Aorta (tissue), 5 donors: ENCODE data around the gene HOXD13. TPM values are rescaled to one million over a fixed set of nuclear protein-coding genes. Genes with fewer than 3 reads are reported as not detected.
A peak's percentile ranks its signal among the peaks of the same experiment; 100 is the strongest.

Experiments used
- ATAC-seq: fragments of 200-7000 bp; cut with Tn5 transposase; one replicate; pipeline ENCODE4 v1.9.1; 2022; ENCODE audit warnings: moderate library complexity; ENCODE audit not compliant: low FRiP score
- DNase-seq, 2 donors: peaks; one replicate each; pipeline ENCODE4 v3.0.0-alpha.2; 2020
- H3K27ac ChIP-seq, 2 donors: one replicate each; pipeline ENCODE4 v1.5.1; 2013; ENCODE audit warnings: low read length in 2 of 2, mild to moderate bottlenecking in 2 of 2, moderate library complexity in 2 of 2, control low read depth in 1 of 2, inconsistent platforms in 1 of 2, low read depth in 1 of 2
- H3K27me3 ChIP-seq, 2 donors: one replicate each; pipeline ENCODE4 v1.6.1; 2013; ENCODE audit warnings: control low read depth in 1 of 2, low read length in 1 of 2, mild to moderate bottlenecking in 1 of 2, moderate library complexity in 1 of 2; ENCODE audit not compliant: insufficient read depth in 2 of 2, control insufficient read depth in 1 of 2
- H3K36me3 ChIP-seq, 2 donors: one replicate each; pipeline ENCODE4 v1.6.1; 2013; ENCODE audit warnings: control low read depth in 1 of 2, low read length in 1 of 2, mild to moderate bottlenecking in 1 of 2; ENCODE audit not compliant: insufficient read depth in 2 of 2, control insufficient read depth in 1 of 2
- H3K4me1 ChIP-seq, 2 donors: one replicate each; pipeline ENCODE4 v1.6.1; 2013; ENCODE audit warnings: low read length in 2 of 2, control low read depth in 1 of 2, mild to moderate bottlenecking in 1 of 2, moderate library complexity in 1 of 2; ENCODE audit not compliant: insufficient read depth in 2 of 2, control insufficient read depth in 1 of 2
- H3K4me3 ChIP-seq, 2 donors: one replicate each; pipeline ENCODE4 v1.5.1; 2013; ENCODE audit warnings: low read length in 2 of 2, control low read depth in 1 of 2, mild to moderate bottlenecking in 1 of 2
- H3K9me3 ChIP-seq: one replicate; pipeline ENCODE4 v1.6.1; 2013; ENCODE audit warnings: mild to moderate bottlenecking, low read length; ENCODE audit not compliant: control insufficient read depth
- WGBS, 2 donors: extraction: QIAGEN DNeasy Blood & Tissue Kit; methylation state at CpG; one replicate each; pipeline ENCODE4 v1.1.7; 2013; 5-methylcytosine and 5-hydroxymethylcytosine counted together
- intact Hi-C, 2 donors: fragments of 100-400 bp; cut with DNase I; formaldehyde crosslinking; loops; one replicate each; pipeline versions ENCODE4 v1.14.2 to v1.15.0; 2022
- polyA plus RNA-seq, 2 donors: library from polyadenylated mRNA; stranded (reverse); fragments of 200-250 nt; gene quantifications; one replicate each; pipeline ENCODE4 v1.2.3, GENCODE V29; 2013
- total RNA-seq, 2 donors: library from RNA; stranded (reverse); fragmentation: NEBNext Ultra II Directional; extraction: Animal tissue kit (Norgen Biotek cat#: 25700); gene quantifications; one replicate each; pipeline ENCODE4 v1.2.1, GENCODE V29; 2021
- donor health status: healthy with polysubstance abuse.
- donor health status: Bipolar disorder and iron deficiency.
- donor health status: DM: no; HTN: no; CAD: no.
- donor health status: DM: no; HTN: no; CAD: no.
- donor health status: DM: yes; HTN: yes; CAD: no.

HOXD13 gene
- total and polyA plus RNA-seq, 4 donors, result not detected

DNA sequence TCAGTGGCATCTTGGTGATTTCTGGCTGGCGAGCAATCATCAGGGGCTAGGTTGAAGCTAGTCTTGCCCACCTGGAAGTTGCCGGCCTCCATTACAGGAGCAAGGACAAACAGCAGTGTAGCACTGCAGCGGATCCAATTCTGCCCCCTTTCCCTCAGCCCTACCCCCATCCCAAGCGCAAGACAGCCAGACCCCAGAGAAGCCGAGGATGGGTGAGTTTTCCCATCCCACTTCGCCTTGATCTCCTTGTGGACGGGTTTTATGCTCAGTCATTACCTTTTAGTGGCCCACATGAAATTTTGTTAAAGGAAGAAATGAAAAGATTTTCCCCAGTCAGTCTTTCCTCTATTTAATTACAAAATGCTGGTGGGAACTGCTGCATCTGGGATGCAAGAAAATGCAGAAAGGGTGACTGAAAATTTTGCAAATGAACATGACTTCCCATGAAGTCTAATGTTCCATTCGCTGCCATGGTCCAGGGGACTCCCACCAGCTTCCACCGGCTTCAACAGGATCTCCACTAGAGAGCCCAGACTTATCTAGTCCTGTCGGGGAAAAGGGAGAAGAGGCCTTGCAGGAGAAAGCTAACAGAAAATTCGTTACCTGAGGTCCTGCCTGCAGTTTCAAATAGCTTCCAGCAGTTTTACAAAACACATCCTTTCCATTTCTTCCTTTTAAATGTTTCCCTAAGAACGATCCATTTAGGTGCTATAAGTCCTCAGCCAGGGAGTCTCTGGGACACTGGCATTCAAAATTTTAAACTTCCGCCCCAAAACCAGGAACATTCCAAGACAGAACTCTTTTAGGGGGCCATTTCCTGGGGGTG is 28.1 kb downstream of the HOXD13 start:
- no peaks in the 10 kb centered on the region for H3K27me3 ChIP-seq
- 34 to 35% methylated on average over 13 of the region's 13 CpGs for WGBS, 2 donors
- ATAC-seq (no peak), DNase-seq (no peak)
- intact Hi-C loops, result no loop called here
- H3K36me3 ChIP-seq, result no peaks in the 10 kb centered on the region
- no peaks in the 10 kb centered on the region for H3K9me3 ChIP-seq
- no peaks in the 10 kb centered on the region for H3K4me1 ChIP-seq
- no peak overlapping the region for H3K27ac ChIP-seq
- no peak overlapping the region for H3K4me3 ChIP-seq

DNA sequence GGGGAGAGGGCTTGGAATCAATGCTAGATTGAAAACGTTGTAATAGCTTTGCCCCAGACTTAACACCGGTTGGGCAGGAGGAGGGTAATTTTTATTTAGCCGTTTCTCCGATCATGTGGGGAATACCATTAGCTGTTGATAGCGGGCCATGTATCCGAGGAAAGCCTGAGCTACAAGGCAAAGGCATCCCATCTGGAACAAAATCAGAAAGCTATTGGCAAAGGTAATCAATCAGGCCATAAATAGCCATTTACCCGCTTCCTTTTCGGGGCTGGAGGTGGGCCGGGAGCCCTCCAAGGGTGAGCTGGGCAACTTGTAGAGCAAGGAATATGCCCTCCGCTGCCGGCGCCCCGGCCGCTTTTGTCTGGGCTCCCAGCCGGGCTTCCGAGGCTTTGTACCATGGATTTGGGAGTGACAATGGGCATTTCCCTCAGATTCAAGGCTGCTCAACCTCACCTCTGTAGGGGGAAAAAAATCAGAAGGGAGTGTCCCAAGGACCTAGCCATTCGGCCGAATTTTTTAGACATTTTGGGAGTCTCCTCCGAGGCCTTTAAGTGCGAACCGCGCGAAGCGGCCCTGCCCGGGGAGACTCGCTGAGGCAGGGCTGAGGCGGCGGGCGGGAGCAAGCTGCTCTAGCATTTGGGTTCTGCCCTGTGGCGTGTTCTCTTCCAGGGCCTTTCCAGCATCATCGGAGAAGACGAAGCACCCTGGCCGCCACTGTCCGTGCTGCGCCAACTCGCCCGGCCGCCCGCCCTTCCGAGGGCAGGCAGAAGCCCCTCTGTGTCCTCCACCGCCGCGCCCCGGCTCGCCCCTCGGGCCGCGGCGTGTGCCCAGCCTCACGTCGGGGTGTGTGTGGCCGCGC is 28.9 kb downstream of the HOXD13 start:
- DNase-seq (no peak), ATAC-seq (no peak)
- 16 to 19% methylated on average over 53 of the region's 53 CpGs for WGBS, 2 donors
- intact Hi-C loops, result no loop called here
- no peak overlapping the region for H3K4me3 ChIP-seq
- no peaks in the 10 kb centered on the region for H3K9me3 ChIP-seq
- no peak overlapping the region for H3K27ac ChIP-seq
- no peaks in the 10 kb centered on the region for H3K36me3 ChIP-seq
- no peaks in the 10 kb centered on the region for H3K27me3 ChIP-seq
- H3K4me1 ChIP-seq, result no peaks in the 10 kb centered on the region

DNA sequence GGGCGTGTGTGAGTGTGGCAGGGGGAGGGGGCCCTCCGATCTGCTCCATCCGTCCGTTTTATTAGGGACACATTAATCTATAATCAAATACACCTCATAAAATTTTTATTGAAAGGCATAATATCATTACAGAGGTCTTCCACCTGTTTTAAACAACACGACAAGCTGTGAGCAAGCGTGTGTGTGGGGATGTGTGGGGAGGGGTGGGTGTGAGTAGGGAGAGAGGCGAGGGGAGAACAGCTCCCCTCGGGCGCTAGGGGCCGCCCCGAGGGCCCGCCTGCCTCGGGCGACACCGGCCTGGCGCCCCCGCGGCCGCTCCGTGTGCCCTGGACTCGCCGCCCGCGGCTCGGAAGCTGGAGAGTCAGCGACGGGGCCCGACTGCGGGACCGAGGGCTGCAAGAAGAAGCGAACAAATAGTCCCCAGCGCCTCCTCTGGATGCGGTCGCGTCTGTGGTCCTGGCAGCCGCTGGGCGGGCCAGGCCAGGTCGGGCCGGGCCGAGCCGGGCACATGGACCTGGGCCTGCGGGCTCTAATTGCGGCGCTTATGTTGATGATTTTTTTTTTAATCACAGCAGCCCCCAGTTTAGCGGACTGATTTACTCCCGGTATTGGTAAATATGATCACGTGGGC is 29.6 kb downstream of the HOXD13 start:
- Histone ChIP-seq H3K27ac (no peak overlapping the region), H3K36me3 (no peaks in the 10 kb centered on the region), H3K9me3 (no peaks in the 10 kb centered on the region), H3K27me3 (no peaks in the 10 kb centered on the region), H3K4me1 (no peaks in the 10 kb centered on the region), H3K4me3 (peak overlapping the region in 1 of 2 donors; percentile 36)
- intact Hi-C loops, result no loop called here
- DNase-seq (peak in 1 of 2 donors; percentile 79), ATAC-seq (peak; percentile 49)
- 6% methylated on average over 33 to 47 of the region's 47 CpGs for WGBS, 2 donors

DNA sequence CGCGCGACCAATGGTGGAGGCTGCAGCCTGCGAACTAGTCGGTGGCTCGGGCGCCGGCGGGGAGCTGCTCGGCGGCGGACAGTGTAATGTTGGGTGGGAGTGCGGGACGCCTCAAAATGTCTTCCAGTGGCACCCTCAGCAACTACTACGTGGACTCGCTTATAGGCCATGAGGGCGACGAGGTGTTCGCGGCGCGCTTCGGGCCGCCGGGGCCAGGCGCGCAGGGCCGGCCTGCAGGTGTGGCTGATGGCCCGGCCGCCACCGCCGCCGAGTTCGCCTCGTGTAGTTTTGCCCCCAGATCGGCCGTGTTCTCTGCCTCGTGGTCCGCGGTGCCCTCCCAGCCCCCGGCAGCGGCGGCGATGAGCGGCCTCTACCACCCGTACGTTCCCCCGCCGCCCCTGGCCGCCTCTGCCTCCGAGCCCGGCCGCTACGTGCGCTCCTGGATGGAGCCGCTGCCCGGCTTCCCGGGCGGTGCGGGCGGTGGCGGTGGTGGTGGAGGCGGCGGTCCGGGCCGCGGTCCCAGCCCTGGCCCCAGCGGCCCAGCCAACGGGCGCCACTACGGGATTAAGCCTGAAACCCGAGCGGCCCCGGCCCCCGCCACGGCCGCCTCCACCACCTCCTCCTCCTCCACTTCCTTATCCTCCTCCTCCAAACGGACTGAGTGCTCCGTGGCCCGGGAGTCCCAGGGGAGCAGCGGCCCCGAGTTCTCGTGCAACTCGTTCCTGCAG is 30.3 kb downstream of the HOXD13 start, which contains the start of gene HOXD9:
TSS of gene HOXD9 (plus strand) at position 37 of the 728 bp plus-strand sequence. CDS start at position 87, 50 bp downstream.
- no peak within 1 kb of the TSS for H3K27ac ChIP-seq
- 1 to 2% methylated on average over 46 to 84 of the region's 84 CpGs for WGBS, 2 donors
- H3K36me3 ChIP-seq, result no peaks in the 10 kb centered on the region
- no peaks in the 10 kb centered on the region for H3K27me3 ChIP-seq
- no peaks in the 10 kb centered on the region for H3K9me3 ChIP-seq
- H3K4me1 ChIP-seq, result no peaks in the 10 kb centered on the region
- DNase-seq (peak in 1 of 2 donors; percentile 93), ATAC-seq (peak; percentile 91)
- H3K4me3 ChIP-seq, result peak within 1 kb of the TSS in 1 of 2 donors; percentile 36
- intact Hi-C loops, result no loop called here

DNA sequence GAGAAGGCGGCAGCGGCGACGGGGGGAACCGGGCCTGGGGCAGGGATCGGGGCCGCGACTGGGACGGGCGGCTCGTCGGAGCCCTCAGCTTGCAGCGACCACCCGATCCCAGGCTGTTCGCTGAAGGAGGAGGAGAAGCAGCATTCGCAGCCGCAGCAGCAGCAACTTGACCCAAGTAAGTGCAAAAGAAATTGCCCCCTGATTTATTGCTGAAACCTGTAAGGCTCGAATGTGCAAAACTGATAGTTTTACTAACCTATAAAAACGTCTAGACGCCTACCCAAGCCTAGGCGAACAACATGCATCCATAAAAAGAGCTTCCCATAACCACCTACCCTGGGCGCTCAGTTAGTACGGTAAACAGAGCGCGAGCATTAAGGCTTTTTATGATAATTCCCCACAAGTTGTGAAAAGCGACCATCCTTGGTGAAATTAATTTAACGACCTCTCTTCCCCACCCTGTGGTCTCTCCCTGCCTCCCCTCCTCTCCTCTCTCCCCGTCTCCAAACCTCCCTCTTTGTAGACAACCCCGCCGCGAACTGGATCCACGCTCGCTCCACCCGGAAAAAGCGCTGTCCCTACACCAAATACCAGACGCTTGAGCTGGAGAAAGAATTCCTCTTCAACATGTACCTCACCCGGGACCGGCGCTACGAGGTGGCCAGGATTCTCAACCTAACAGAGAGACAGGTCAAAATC is 31.0 kb downstream of the HOXD13 start:
- Histone ChIP-seq H3K36me3 (no peaks in the 10 kb centered on the region), H3K27me3 (no peaks in the 10 kb centered on the region), H3K4me3 (peak overlapping the region in 1 of 2 donors; percentile 36), H3K9me3 (no peaks in the 10 kb centered on the region), H3K27ac (no peak overlapping the region), H3K4me1 (no peaks in the 10 kb centered on the region)
- intact Hi-C loops, result loop anchor here in 1 of 2 donors (2.0 kb wide), 1 partner anchor 515 kb away; no protein-coding TSS in a partner anchor
- ATAC-seq, result no peak
- 24 to 27% methylated on average over 40 of the region's 40 CpGs for WGBS, 2 donors
- DNase-seq, result no peak

DNA sequence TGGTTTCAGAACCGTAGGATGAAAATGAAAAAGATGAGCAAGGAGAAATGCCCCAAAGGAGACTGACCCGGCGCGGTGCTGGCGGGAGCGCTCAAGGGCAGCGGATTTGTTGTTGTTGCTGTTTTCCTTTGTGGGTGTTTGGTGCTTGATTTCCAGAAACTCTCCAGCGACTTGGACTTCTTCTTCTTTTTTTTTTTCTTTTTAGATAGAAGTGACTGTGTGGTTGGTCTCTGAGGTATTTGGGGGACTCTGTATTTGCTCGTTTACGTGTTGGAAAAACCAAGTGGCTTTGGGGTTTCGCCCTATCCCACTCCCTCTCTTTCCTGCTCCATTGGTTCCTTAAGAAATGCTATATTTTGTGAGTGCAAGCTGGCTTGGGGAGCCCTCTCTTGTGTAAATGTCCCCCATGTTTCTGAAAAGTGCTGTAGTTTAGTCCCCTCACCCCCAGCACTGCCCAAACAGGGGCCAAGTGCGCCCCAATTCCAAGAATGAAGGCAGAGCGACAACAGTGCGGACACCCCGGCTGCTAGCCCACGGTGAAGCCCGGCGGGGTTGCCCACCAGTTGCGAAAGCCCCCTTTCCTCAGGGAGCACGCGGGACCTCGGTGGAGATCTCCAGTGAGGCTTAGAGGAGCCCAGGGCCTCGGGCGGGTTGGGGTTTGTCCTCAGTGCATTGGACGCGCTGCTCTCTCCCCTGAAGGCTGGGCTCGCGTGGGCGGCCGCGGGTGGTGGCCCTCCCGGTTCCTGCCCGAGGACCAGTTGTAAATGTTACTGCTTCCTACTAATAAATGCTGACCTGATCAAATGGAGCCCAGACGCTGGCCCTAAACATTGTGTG is 31.8 kb downstream of the HOXD13 start:
- intact Hi-C loops, result loop anchor here in 1 of 2 donors (2.0 kb wide), 1 partner anchor 514 kb away; no protein-coding TSS in a partner anchor
- Histone ChIP-seq H3K27ac (no peak overlapping the region), H3K36me3 (no peaks in the 10 kb centered on the region), H3K4me1 (no peaks in the 10 kb centered on the region), H3K27me3 (no peaks in the 10 kb centered on the region), H3K9me3 (no peaks in the 10 kb centered on the region), H3K4me3 (no peak overlapping the region)
- ATAC-seq (no peak), DNase-seq (no peak)
- WGBS, 2 donors, result 63 to 76% methylated on average over 34 of the region's 34 CpGs

DNA sequence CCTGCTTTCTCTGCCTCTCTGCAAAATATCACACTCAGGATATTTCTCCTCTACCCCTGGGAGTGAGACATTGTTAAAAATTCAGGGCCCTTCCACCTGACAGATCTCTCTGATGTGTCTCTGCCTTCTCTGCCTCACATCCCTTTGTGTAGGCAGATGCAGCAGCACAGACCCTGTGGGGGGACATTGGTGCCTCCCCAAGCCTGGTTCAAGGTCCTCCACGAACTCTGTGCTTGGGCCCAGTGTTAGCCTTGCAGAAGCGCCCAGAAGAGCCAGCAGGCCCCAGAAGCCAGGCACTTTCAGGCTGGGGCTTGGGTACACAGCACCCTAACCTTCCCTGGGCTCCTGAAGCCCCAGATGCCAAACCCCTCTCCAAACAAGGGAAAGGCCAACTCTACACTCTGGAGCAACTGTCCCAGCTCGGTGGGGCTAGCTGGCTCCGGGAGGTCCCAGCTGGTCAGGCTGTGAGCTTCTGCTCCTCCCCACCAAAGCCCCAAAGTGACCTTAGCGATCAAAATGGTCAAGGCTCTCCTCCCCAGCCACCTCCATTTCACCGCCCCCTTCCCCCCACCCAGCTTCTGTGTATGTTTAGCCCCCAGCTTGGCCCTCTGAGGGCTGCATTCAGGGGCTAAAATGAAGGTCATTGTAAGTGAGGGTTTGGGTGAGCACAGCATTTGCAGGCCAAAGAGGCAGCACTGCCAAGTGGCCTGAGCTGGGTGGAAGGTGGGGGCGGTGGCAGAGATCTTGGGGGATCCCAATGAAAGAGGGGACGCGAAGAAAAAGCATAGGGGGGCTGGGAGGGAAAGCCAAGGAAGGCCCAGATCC is 32.6 kb downstream of the HOXD13 start:
- Histone ChIP-seq H3K27ac (no peak overlapping the region), H3K9me3 (no peaks in the 10 kb centered on the region), H3K36me3 (no peaks in the 10 kb centered on the region), H3K27me3 (no peaks in the 10 kb centered on the region), H3K4me1 (no peaks in the 10 kb centered on the region), H3K4me3 (no peak overlapping the region)
- intact Hi-C loops, result loop anchor here (2.0 to 5.0 kb wide), 3 partner anchors 514 to 1022 kb away; no protein-coding TSS in a partner anchor
- 81 to 96% methylated on average over 9 of the region's 9 CpGs for WGBS, 2 donors
- no peak for DNase-seq
- ATAC-seq, result no peak
